GM23338 (cell line): ENCODE measurements around the gene NTN1. TPM values are rescaled to one million over a fixed set of nuclear protein-coding genes. Genes with fewer than 3 reads are reported as not detected.

Experiments
- ATAC-seq: fragments of 200-7000 bp; cut with Tn5 transposase; 3 replicates; pipeline ENCODE4 v1.9.1; 2020
- DNase-seq: peaks from one replicate; pipeline ENCODE4 v3.0.0-alpha.2; 2015; ENCODE audit warnings: low spot score
- H2AFZ ChIP-seq: fragments of 200-600 bp; sonication (generic); 2 replicates; pipeline ENCODE4 v1.8.0; 2016; ENCODE audit warnings: antibody characterized with exemption, mild to moderate bottlenecking, moderate library complexity
- H3F3A ChIP-seq: fragments of 200-600 bp; sonication (generic); replicated peaks from 2 replicates; pipeline ENCODE4 v1.8.0; 2017; ENCODE audit warnings: antibody characterized with exemption, mixed run types, low read depth
- H3K27ac ChIP-seq: fragments of 200-600 bp; sonication (generic); 2 replicates; pipeline ENCODE4 v1.6.1; 2016; ENCODE audit warnings: low read depth
- H3K27me3 ChIP-seq: fragments of 200-600 bp; sonication (generic); 2 replicates; pipeline ENCODE4 v1.8.0; 2016; ENCODE audit warnings: mild to moderate bottlenecking, mixed run types, moderate library complexity; ENCODE audit not compliant: insufficient read depth
- H3K36me3 ChIP-seq: fragments of 200-600 bp; sonication (generic); 2 replicates; pipeline ENCODE4 v1.8.0; 2016; ENCODE audit warnings: mild to moderate bottlenecking; ENCODE audit not compliant: insufficient read depth
- H3K4me1 ChIP-seq: fragments of 200-600 bp; sonication (generic); 2 replicates; pipeline ENCODE4 v1.8.0; 2016; ENCODE audit warnings: mild to moderate bottlenecking, moderate library complexity; ENCODE audit not compliant: insufficient read depth
- H3K4me2 ChIP-seq: fragments of 200-600 bp; sonication (generic); 2 replicates; pipeline ENCODE4 v1.7.1; 2017; ENCODE audit warnings: mixed run types
- H3K4me3 ChIP-seq: fragments of 200-600 bp; sonication (generic); 2 replicates; pipeline ENCODE4 v1.6.1; 2016; ENCODE audit warnings: mixed run types
- H3K79me2 ChIP-seq: fragments of 200-600 bp; sonication (generic); replicated peaks from 2 replicates; pipeline ENCODE4 v1.8.0; 2017; ENCODE audit warnings: mild to moderate bottlenecking; ENCODE audit not compliant: insufficient read depth
- H3K9me2 ChIP-seq: fragments of 200-600 bp; sonication (generic); 2 replicates; pipeline ENCODE4 v1.8.0; 2017; ENCODE audit not compliant: insufficient read depth
- H4K20me1 ChIP-seq: fragments of 200-600 bp; sonication (generic); replicated peaks from 2 replicates; pipeline ENCODE4 v1.8.0; 2017; ENCODE audit warnings: mild to moderate bottlenecking; ENCODE audit not compliant: insufficient read depth
- H3K27ac Mint-ChIP-seq: 2 replicates; pipeline ENCODE4 v1.8.0; 2020; ENCODE audit warnings: inconsistent platforms, mild to moderate bottlenecking, moderate library complexity, mixed read lengths
- H3K27me3 Mint-ChIP-seq: 3 replicates; pipeline ENCODE4 v1.8.0; 2022; ENCODE audit warnings: low read depth, mild to moderate bottlenecking, moderate library complexity, mixed read lengths, inconsistent platforms; ENCODE audit not compliant: insufficient read depth, poor library complexity
- H3K36me3 Mint-ChIP-seq: 3 replicates; pipeline ENCODE4 v1.8.0; 2021; ENCODE audit warnings: low read depth, mild to moderate bottlenecking, inconsistent platforms, moderate library complexity, mixed read lengths
- H3K4me1 Mint-ChIP-seq: 3 replicates; pipeline ENCODE4 v1.8.0; 2020; ENCODE audit warnings: mild to moderate bottlenecking, inconsistent platforms, mixed read lengths
- H3K4me3 Mint-ChIP-seq: 3 replicates; pipeline ENCODE4 v1.8.0; 2021; ENCODE audit warnings: moderate library complexity, mild to moderate bottlenecking, inconsistent platforms, mixed read lengths
- H3K9me3 Mint-ChIP-seq: 3 replicates; pipeline ENCODE4 v1.8.0; 2020; ENCODE audit warnings: moderate library complexity, mild to moderate bottlenecking, inconsistent platforms, mixed read lengths
- CREB1 ChIP-seq: fragments of 250-450 bp; sonication (Bioruptor Pico); IDR thresholded peaks from 2 replicates; pipeline ENCODE4 v1.5.0; 2020; ENCODE audit warnings: low read depth, mild to moderate bottlenecking, moderate library complexity
- CTCF ChIP-seq, 2 experiments: fragments of 200-600 bp in 1 of 2; sonication (generic) in 1 of 2; conservative IDR thresholded peaks; 2 replicates each; pipeline versions ENCODE4 v1.5.1 to v1.6.1; 2016 to 2017; ENCODE audit warnings: antibody characterized with exemption in 2 of 2, low read depth in 2 of 2, mild to moderate bottlenecking in 2 of 2, moderate library complexity in 1 of 2
- ETS1 ChIP-seq: IDR thresholded peaks from 2 replicates; pipeline ENCODE4 v1.6.1; 2016; ENCODE audit warnings: antibody characterized with exemption
- EZH2 ChIP-seq: fragments of 200-600 bp; sonication (generic); IDR thresholded peaks from one replicate; pipeline ENCODE4 v1.8.0; 2017; ENCODE audit warnings: antibody characterized with exemption, mild to moderate bottlenecking, low read depth; ENCODE audit not compliant: unreplicated experiment
- EZH2phosphoT487 ChIP-seq: fragments of 200-600 bp; sonication (generic); IDR thresholded peaks from one replicate; pipeline ENCODE4 v1.8.1; 2018; ENCODE audit warnings: antibody characterized with exemption; ENCODE audit not compliant: unreplicated experiment
- JUNB ChIP-seq: IDR thresholded peaks from one replicate; pipeline ENCODE4 v1.6.1; 2016; ENCODE audit warnings: antibody characterized with exemption; ENCODE audit not compliant: unreplicated experiment
- REST ChIP-seq: IDR thresholded peaks from one replicate; pipeline ENCODE4 v1.6.1; 2018; ENCODE audit warnings: antibody characterized with exemption; ENCODE audit not compliant: unreplicated experiment
- STAT1 ChIP-seq: IDR thresholded peaks from one replicate; pipeline ENCODE4 v1.6.1; 2016; ENCODE audit warnings: antibody characterized with exemption; ENCODE audit not compliant: unreplicated experiment
- ZNF331 ChIP-seq: fragments of 250-450 bp; sonication (Bioruptor Pico); IDR thresholded peaks from 2 replicates; pipeline ENCODE4 v1.5.0; 2020; ENCODE audit warnings: low read depth, mild to moderate bottlenecking, moderate library complexity
- ZNF462 ChIP-seq: fragments of 250-450 bp; sonication (Bioruptor Pico); IDR thresholded peaks from 2 replicates; pipeline ENCODE4 v1.5.0; 2020; ENCODE audit warnings: mild to moderate bottlenecking, moderate library complexity
- polyA plus RNA-seq: library from polyadenylated mRNA; unstranded; fragments of >200 nt; fragmentation: Nextera tagmentation; extraction: Ambion mirVana; gene quantifications from 2 replicates; pipeline ENCODE4 v1.2.1, GENCODE V29; 2016
- total RNA-seq: library from RNA; depleted of rRNA; stranded (reverse); fragments of >200 nt; shearing (Covaris generic); gene quantifications from 2 replicates; pipeline ENCODE4 v1.2.3, GENCODE V29; 2014

Gene NTN1
- total and polyA plus RNA-seq, 2 experiments from 2014 or later, result 0.57 to 2.6 TPM

- no peak for TF ChIP-seq ZNF462
- no peak for TF ChIP-seq CTCF (conservative IDR thresholded peaks at IDR 0.05; ENCODE audit: low read depth in 2 of 2)
- no peak for TF ChIP-seq STAT1
- no peak for TF ChIP-seq CREB1
These were observed 116.9 kb downstream of the NTN1 start (continued) for GRCh38 chr17:9138161-9138717.

- H3K27ac Mint-ChIP-seq, result no peak overlapping the region
- Histone ChIP-seq H2AFZ (no peak overlapping the region), H3F3A (no peaks in the 10 kb centered on the region), H3K27me3 (no peaks in the 10 kb centered on the region), H3K27ac (no peak overlapping the region), H3K9me2 (no peaks in the 10 kb centered on the region), H3K4me2 (no peak overlapping the region), H3K4me1 (no peaks in the 10 kb centered on the region), H3K79me2 (no peaks in the 10 kb centered on the region), H3K36me3 (no peaks in the 10 kb centered on the region), H3K4me3 (no peak overlapping the region), H4K20me1 (no peaks in the 10 kb centered on the region)
- no peaks in the 10 kb centered on the region for H3K36me3 Mint-ChIP-seq
- peaks cover 10% of the 10 kb centered on the region for H3K27me3 Mint-ChIP-seq
- ATAC-seq (no peak), DNase-seq (no peak)
- no peaks in the 10 kb centered on the region for H3K4me1 Mint-ChIP-seq
- no peaks in the 10 kb centered on the region for H3K9me3 Mint-ChIP-seq
- H3K4me3 Mint-ChIP-seq, result no peak overlapping the region
- TF ChIP-seq CTCF (conservative IDR thresholded peaks at IDR 0.05; ENCODE audit: low read depth in 2 of 2) (no peak), CREB1 (no peak), REST (no peak), JUNB (no peak), ZNF331 (no peak), EZH2phosphoT487 (no peak), ETS1 (no peak), EZH2 (no peak)
These were observed 118.4 kb downstream of the NTN1 start for GRCh38 chr17:9139695-9140094.
